Measurements from ENCODE around the gene CCDC71. TPM values are rescaled to one million over a fixed set of nuclear protein-coding genes. Genes with fewer than 3 reads are reported as not detected.

Gene CCDC71
- total and polyA plus RNA-seq, 9 of the 15 experiments (the other 6 are each of a cell fraction or from before 2014, with no cell fraction given), result 0.13 to 19.3 (median 14.3) TPM

DNA sequence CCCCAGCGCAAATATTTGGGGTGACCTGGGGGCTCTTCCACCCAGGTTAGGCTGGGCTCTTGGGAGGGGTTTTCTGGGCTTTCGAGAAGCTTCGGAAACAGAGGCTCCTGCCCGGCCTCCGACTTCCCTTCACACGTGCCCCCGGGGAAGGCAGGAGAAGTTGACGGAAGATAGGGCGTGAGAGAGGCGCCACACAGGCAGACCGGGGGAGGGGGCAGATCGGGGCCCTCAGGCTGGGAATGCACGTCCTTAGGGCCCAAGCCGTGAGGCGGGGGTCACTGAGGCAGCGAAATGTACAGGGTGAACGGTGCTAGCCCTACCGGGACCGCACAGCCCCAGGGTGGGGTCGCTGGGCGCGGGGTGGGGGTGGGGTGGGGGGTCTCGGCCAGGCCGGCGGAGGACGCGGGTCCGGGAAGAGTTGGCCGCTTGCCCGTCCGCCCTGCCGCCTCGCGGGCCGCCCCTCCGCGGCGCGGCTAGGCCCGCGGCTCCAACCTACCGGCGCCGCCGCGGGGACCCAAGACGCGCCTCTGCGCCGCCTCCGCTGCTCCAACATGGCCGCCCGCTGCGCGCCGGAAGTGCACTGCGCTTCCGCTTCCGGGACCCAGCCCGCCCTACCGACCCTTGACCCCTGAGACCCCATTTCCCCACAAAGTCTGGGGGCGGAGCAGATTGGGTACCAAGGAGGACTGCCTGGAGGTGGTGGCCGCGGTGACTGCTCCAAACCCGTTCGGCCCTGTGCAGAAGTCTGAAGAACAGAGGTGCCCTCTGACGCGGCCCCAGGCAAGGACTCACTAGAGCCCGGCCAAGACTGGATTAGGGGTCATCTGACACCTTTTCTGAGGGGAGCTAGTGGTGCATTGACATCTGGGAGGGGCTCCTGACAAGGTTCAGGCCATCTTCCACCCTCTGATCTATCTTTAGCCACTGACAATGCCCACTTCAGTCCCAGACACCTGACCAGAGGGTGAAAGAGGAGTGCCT is at the start of gene CCDC71 (continued):
- TF ChIP-seq NRF1 (conservative IDR thresholded peaks at IDR 0.05 in 1 of 2, IDR thresholded peaks at IDR 0.05 in 1 of 2) (peak; percentile 57 to 66), TBP (optimal IDR thresholded peaks at IDR 0.05; ENCODE audit: low read depth, low read length) (peak; percentile 28), KDM1A (IDR thresholded peaks at IDR 0.05) (peak; percentile 9 to 20; a peak in 1 of 4 replicates), GATAD2B (IDR thresholded peaks at IDR 0.05; ENCODE audit: borderline replicate concordance) (peak; percentile 51; the same call in 1 of the 2 replicates), NR4A1 (CRISPR knock-in tag; IDR thresholded peaks at IDR 0.05) (no peak), NR4A1 (tag; IDR thresholded peaks at IDR 0.05) (peak; percentile 76), ZNF395 (CRISPR knock-in tag; IDR thresholded peaks at IDR 0.05) (peak; percentile 84; the same call in 1 of the 2 replicates), PHF8 (IDR thresholded peaks at IDR 0.05; ENCODE audit: borderline replicate concordance, low read length) (peak; percentile 58; the same call in 1 of the 2 replicates), MTA2 (IDR thresholded peaks at IDR 0.05; ENCODE audit: low read depth) (peak; percentile 68), ARID4B (CRISPR knock-in tag; IDR thresholded peaks at IDR 0.05) (peak; percentile 65), ZNF639 (CRISPR knock-in tag; conservative IDR thresholded peaks at IDR 0.05 in 1 of 2, IDR thresholded peaks at IDR 0.05 in 1 of 2) (peak in 1 of 2 experiments; percentile 89; a peak in 2 of 4 replicates), ZNF197 (CRISPR knock-in tag; IDR thresholded peaks at IDR 0.05; ENCODE audit: low read depth) (0 out of 2 replicates have a peak, but pooled peaks have one; percentile 66), MEF2D (tag; conservative IDR thresholded peaks at IDR 0.05; ENCODE audit: low read depth) (peak; percentile 67)
- TF ChIP-seq, protein P1, sequence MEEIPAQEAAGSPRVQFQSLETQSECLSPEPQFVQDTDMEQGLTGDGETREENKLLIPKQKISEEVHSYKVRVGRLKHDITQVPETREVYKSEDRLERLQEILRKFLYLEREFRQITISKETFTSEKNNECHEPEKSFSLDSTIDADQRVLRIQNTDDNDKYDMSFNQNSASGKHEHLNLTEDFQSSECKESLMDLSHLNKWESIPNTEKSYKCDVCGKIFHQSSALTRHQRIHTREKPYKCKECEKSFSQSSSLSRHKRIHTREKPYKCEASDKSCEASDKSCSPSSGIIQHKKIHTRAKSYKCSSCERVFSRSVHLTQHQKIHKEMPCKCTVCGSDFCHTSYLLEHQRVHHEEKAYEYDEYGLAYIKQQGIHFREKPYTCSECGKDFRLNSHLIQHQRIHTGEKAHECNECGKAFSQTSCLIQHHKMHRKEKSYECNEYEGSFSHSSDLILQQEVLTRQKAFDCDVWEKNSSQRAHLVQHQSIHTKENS (CRISPR knock-in tag; IDR thresholded peaks at IDR 0.05), result no peak
- TF ChIP-seq, protein P2, sequence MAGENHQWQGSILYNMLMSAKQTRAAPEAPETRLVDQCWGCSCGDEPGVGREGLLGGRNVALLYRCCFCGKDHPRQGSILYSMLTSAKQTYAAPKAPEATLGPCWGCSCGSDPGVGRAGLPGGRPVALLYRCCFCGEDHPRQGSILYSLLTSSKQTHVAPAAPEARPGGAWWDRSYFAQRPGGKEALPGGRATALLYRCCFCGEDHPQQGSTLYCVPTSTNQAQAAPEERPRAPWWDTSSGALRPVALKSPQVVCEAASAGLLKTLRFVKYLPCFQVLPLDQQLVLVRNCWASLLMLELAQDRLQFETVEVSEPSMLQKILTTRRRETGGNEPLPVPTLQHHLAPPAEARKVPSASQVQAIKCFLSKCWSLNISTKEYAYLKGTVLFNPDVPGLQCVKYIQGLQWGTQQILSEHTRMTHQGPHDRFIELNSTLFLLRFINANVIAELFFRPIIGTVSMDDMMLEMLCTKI (IDR thresholded peaks at IDR 0.05; ENCODE audit: partially characterized antibody), result no peak
